Ascending aorta (tissue), 2 donors: Measurements from ENCODE around the gene ATG10. TPM values are rescaled to one million over a fixed set of nuclear protein-coding genes. Genes with fewer than 3 reads are reported as not detected.
A peak's percentile ranks its signal among the peaks of the same experiment; 100 is the strongest.
"Not testable (repeated sequence)": the region's sequence is repeated elsewhere in the genome, so short reads cannot be mapped to it uniquely, and the experiment has no call there.

Experiments
- DNase-seq, 2 donors: peaks; one replicate each; pipeline ENCODE4 v3.0.0-alpha.2; 2019; ENCODE audit warnings: low spot score in 2 of 2
- H3K27ac ChIP-seq, 2 donors: fragments of 200-600 bp; sonication (generic); one replicate each; pipeline ENCODE4 v1.5.1; 2016 to 2017; ENCODE audit warnings: mild to moderate bottlenecking in 1 of 2
- H3K27me3 ChIP-seq: fragments of 200-600 bp; sonication (generic); one replicate; pipeline ENCODE4 v1.5.1; 2017
- H3K36me3 ChIP-seq, 2 donors: fragments of 200-600 bp; sonication (generic); one replicate each; pipeline ENCODE4 v1.5.1; 2016
- H3K4me1 ChIP-seq, 2 donors: fragments of 200-600 bp; sonication (generic); one replicate each; pipeline ENCODE4 v1.5.1; 2016 to 2017; ENCODE audit warnings: mild to moderate bottlenecking in 1 of 2
- H3K4me3 ChIP-seq, 2 donors: fragments of 200-600 bp; sonication (generic); one replicate each; pipeline ENCODE4 v1.5.1; 2016 to 2017; ENCODE audit warnings: mild to moderate bottlenecking in 1 of 2
- H3K9me3 ChIP-seq, 2 donors: fragments of 200-600 bp; sonication (generic); one replicate each; pipeline ENCODE4 v1.5.1; 2016
- CTCF ChIP-seq, 3 experiments: fragments of 200-600 bp in 2 of 3; fragments of 450-650 bp in 1 of 3; sonication (generic) in 2 of 3; IDR thresholded peaks; one replicate each; pipeline ENCODE4 v1.5.1; 2016 to 2019; ENCODE audit warnings: antibody characterized with exemption in 3 of 3, mild to moderate bottlenecking in 1 of 3, moderate library complexity in 1 of 3
- intact Hi-C: fragments of 100-400 bp; cut with DNase I; formaldehyde crosslinking; loops from one replicate; pipeline ENCODE4 v1.15.1; 2023
- total RNA-seq: library from RNA; depleted of rRNA; stranded (reverse); fragments of >200 nt; gene quantifications from one replicate; pipeline ENCODE4 v1.1.0, GENCODE V29; 2016

ATG10 gene
- total RNA-seq, 1 donor from 2014 or later, result 8.4 TPM

GRCh38 chr5:82272571-82273356 is 300.9 kb downstream of the ATG10 start:
- intact Hi-C loops, DNase-seq, H3K4me3 ChIP-seq, H3K9me3 ChIP-seq, H3K27me3 ChIP-seq, H3K27ac ChIP-seq: not testable (repeated sequence)
- Histone ChIP-seq H3K4me1 (peaks cover 0 to 13% of the 10 kb centered on the region in 2 donors), H3K36me3 (peaks cover 32 to 35% of the 10 kb centered on the region in 2 donors)

- DNase-seq, result not testable (repeated sequence)
These were observed 301.6 kb downstream of the ATG10 start for GRCh38 chr5:82273426-82273825.

GRCh38 chr5:82274343-82275211 is 302.8 kb downstream of the ATG10 start:
- TF ChIP-seq CTCF (IDR thresholded peaks at IDR 0.05), result no peak
- intact Hi-C loops, result no loop called here
- Histone ChIP-seq H3K36me3 (peaks cover 32 to 35% of the 10 kb centered on the region in 2 donors), H3K27me3 (no peaks in the 10 kb centered on the region), H3K4me3 (no peak overlapping the region), H3K4me1 (peaks cover 0 to 19% of the 10 kb centered on the region in 2 donors), H3K27ac (no peak overlapping the region), H3K9me3 (no peaks in the 10 kb centered on the region)
- DNase-seq, result no peak

More at GRCh38 chr5:82273426-82273825, 301.6 kb downstream of the ATG10 start:
- H3K27ac ChIP-seq, H3K27me3 ChIP-seq, H3K9me3 ChIP-seq, H3K4me3 ChIP-seq, intact Hi-C loops: not testable (repeated sequence)
- peaks cover 32 to 35% of the 10 kb centered on the region in 2 donors for H3K36me3 ChIP-seq
- peaks cover 0 to 13% of the 10 kb centered on the region in 2 donors for H3K4me1 ChIP-seq

- intact Hi-C loops, result no loop called here
- no peak for TF ChIP-seq CTCF (IDR thresholded peaks at IDR 0.05)
These were observed 303.4 kb downstream of the ATG10 start for GRCh38 chr5:82275216-82275664.

GRCh38 chr5:82276800-82277612 is 305.2 kb downstream of the ATG10 start:
- H3K36me3 ChIP-seq, result peaks cover 32 to 35% of the 10 kb centered on the region in 2 donors
- DNase-seq, result no peak
- H3K4me3 ChIP-seq, result peak overlapping the region; percentile 74 to 90
- intact Hi-C loops, result no loop called here
- peaks cover 0 to 19% of the 10 kb centered on the region in 2 donors for H3K4me1 ChIP-seq
- no peaks in the 10 kb centered on the region for H3K9me3 ChIP-seq
- no peaks in the 10 kb centered on the region for H3K27me3 ChIP-seq
- no peak for TF ChIP-seq CTCF (IDR thresholded peaks at IDR 0.05)
- peak overlapping the region in 1 of 2 donors; percentile 78 for H3K27ac ChIP-seq

More at GRCh38 chr5:82275216-82275664, 303.4 kb downstream of the ATG10 start:
- Histone ChIP-seq H3K27me3 (no peaks in the 10 kb centered on the region), H3K36me3 (peaks cover 32 to 35% of the 10 kb centered on the region in 2 donors), H3K4me3 (no peak overlapping the region), H3K27ac (no peak overlapping the region), H3K4me1 (peaks cover 0 to 19% of the 10 kb centered on the region in 2 donors), H3K9me3 (no peaks in the 10 kb centered on the region)
- DNase-seq, result no peak

GRCh38 chr5:82277613-82277986 is 305.8 kb downstream of the ATG10 start:
- peak overlapping the region; percentile 78 for H3K27ac ChIP-seq

More at GRCh38 chr5:82277613-82277986, 305.8 kb downstream of the ATG10 start:
- peaks cover 32 to 35% of the 10 kb centered on the region in 2 donors for H3K36me3 ChIP-seq
- intact Hi-C loops, result no loop called here
- no peaks in the 10 kb centered on the region for H3K27me3 ChIP-seq
- no peak for DNase-seq
- H3K4me3 ChIP-seq, result peak overlapping the region; percentile 74 to 90
- no peak for TF ChIP-seq CTCF (IDR thresholded peaks at IDR 0.05)
- no peaks in the 10 kb centered on the region for H3K9me3 ChIP-seq
- peaks cover 0 to 19% of the 10 kb centered on the region in 2 donors for H3K4me1 ChIP-seq
